GM19193 (cell line): Measurements from ENCODE around the gene CDK2AP2.
A peak's percentile ranks its signal among the peaks of the same experiment; 100 is the strongest.

Experiments used
- POLR2A ChIP-seq: IDR thresholded peaks from 4 replicates; pipeline ENCODE4 v1.6.1; 2011; ENCODE audit not compliant: insufficient read depth, insufficient read length; ENCODE audit errors: extremely low read depth

CDK2AP2 gene

GRCh38 chr11:67507864-67508485 is at the start of gene CDK2AP2:
CDK2AP2 (minus strand) TSS chr11:67508162; CDS start chr11:67508082, 80 bp downstream.
- TF ChIP-seq POLR2A: peak; percentile 81

- TF ChIP-seq POLR2A: no peak
Measured at GRCh38 chr11:67556244-67556643, 48.3 kb upstream of the CDK2AP2 start.

- no peak for TF ChIP-seq POLR2A
Measured at GRCh38 chr11:67551127-67551526, 43.2 kb upstream of the CDK2AP2 start.

GRCh38 chr11:67548555-67549110 is 40.7 kb upstream of the CDK2AP2 start:
- no peak for TF ChIP-seq POLR2A

GRCh38 chr11:67545280-67545679 is 37.3 kb upstream of the CDK2AP2 start:
- no peak for TF ChIP-seq POLR2A

GRCh38 chr11:67544616-67545242 is 36.8 kb upstream of the CDK2AP2 start:
- TF ChIP-seq POLR2A: no peak

GRCh38 chr11:67543585-67543984 is 35.6 kb upstream of the CDK2AP2 start:
- no peak for TF ChIP-seq POLR2A

GRCh38 chr11:67542971-67543370 is 35.0 kb upstream of the CDK2AP2 start:
- TF ChIP-seq POLR2A: no peak

GRCh38 chr11:67542169-67542568 is 34.2 kb upstream of the CDK2AP2 start:
- no peak for TF ChIP-seq POLR2A

- TF ChIP-seq POLR2A: no peak
Measured at GRCh38 chr11:67541198-67541597, 33.2 kb upstream of the CDK2AP2 start.

- no peak for TF ChIP-seq POLR2A
Measured at GRCh38 chr11:67539550-67539949, 31.6 kb upstream of the CDK2AP2 start.

- no peak for TF ChIP-seq POLR2A
Measured at GRCh38 chr11:67538823-67539505, 31.0 kb upstream of the CDK2AP2 start.

- TF ChIP-seq POLR2A: no peak
Measured at GRCh38 chr11:67538306-67538705, 30.3 kb upstream of the CDK2AP2 start.

- no peak for TF ChIP-seq POLR2A
Measured at GRCh38 chr11:67535561-67535960, 27.6 kb upstream of the CDK2AP2 start.

- no peak for TF ChIP-seq POLR2A
Measured at GRCh38 chr11:67534070-67534679, 26.2 kb upstream of the CDK2AP2 start.
